Left colon (tissue), 2 donors: ENCODE measurements around the gene ACOXL. TPM values are rescaled to one million over a fixed set of nuclear protein-coding genes. Genes with fewer than 3 reads are reported as not detected.

Experiments used
- ATAC-seq: fragments of 200-7000 bp; cut with Tn5 transposase; one replicate; pipeline ENCODE4 v1.9.1; 2020; ENCODE audit warnings: mild to moderate bottlenecking, moderate library complexity
- DNase-seq, 2 donors: peaks; one replicate each; pipeline ENCODE4 v3.0.0-alpha.2; 2020
- intact Hi-C, 2 donors: fragments of 100-400 bp; cut with DNase I in 1 of 2; cut with micrococcal nuclease in 1 of 2; formaldehyde crosslinking; loops; one replicate each; pipeline versions ENCODE4 v1.11.2 to v1.14.0; 2022; cut with DNase I, micrococcal nuclease
- total RNA-seq, 2 donors: library from RNA; stranded (reverse); fragmentation: NEBNext Ultra II Directional; extraction: Animal tissue kit (Norgen Biotek cat#: 25700); gene quantifications; one replicate each; pipeline ENCODE4 v1.2.1, GENCODE V29; 2021
- donor health status: DM: no; HTN: no; CAD: no.
- donor health status: DM: yes; HTN: yes; CAD: no.

Gene ACOXL
- total RNA-seq, 2 donors from 2014 or later, result 0.42 to 0.82 TPM

DNA sequence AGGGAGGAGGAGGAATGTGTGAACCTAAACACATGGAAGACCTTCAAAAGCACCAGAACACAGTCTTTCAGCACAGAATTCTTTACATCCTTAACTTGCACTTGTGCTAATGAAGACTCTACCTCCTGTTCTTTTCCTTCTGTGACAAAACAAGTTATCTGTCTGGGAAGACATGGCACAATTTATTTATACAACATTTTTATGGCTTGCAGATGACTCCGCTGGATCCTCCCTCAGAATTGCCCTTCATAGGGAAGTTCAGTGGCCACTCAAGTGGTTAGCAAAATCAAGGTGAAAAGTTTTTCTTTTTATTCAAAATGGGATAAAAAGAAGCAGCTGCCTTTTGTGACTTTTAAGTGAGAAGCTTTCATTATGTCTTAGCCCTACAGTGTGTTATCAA lies 409.7 kb downstream of the ACOXL start:
- DNase-seq (no peak), ATAC-seq (peak; percentile 70)
- intact Hi-C loops, result no loop called here

DNA sequence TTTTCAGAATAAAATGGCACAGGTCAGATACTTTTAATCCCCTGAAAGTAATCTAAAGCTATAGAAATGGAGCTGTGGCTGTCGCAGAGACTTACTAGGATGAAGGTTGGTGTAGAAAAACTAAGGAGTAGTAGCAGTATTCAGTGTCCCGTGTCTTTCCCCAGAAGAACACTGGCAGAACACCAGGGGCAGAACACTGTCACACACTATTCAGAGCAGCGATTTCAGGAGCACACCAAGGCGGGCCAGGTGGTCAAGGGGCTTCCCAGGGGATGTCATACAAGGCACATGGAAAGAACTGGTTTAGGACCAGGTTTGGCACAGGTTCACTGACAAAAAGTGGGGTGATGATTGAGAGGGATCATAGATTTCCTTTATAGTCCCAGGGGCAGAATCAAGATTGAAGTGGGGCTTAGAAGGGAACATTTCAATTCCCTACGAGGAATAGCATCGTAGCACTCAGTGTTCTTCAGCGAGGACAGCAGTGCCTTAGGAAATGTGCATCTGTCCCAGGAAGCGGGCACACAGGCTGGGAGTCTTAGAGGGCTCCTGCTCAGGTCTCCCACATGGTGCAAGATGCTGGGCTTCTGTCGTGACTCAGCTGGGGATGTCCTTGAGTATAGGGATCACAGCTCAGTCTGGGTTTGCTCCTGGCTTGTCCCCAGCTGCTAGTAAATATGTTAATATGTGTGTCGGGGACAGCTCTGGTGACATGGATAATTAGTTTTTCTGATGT lies 410.9 kb downstream of the ACOXL start:
- intact Hi-C loops, result no loop called here
- ATAC-seq (no peak), DNase-seq (no peak)

DNA sequence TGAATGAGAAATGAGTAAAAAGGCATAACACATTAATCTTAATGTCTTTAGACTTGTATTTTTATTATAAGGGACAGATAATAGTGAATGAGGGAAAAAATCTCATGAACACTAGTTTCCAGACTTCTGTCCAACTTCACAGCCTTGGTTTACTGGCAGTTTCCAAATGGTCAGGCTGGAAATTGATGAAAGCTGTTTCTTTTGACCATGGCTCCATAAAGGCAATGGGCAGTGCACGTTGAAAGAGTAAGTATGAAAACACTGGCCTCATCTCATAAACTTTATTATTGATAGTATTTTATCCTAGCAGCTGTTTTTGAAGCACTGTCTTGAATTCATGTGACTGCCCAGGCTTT lies 411.4 kb downstream of the ACOXL start:
- ATAC-seq, result no peak
- DNase-seq, result no peak
- intact Hi-C loops, result no loop called here

DNA sequence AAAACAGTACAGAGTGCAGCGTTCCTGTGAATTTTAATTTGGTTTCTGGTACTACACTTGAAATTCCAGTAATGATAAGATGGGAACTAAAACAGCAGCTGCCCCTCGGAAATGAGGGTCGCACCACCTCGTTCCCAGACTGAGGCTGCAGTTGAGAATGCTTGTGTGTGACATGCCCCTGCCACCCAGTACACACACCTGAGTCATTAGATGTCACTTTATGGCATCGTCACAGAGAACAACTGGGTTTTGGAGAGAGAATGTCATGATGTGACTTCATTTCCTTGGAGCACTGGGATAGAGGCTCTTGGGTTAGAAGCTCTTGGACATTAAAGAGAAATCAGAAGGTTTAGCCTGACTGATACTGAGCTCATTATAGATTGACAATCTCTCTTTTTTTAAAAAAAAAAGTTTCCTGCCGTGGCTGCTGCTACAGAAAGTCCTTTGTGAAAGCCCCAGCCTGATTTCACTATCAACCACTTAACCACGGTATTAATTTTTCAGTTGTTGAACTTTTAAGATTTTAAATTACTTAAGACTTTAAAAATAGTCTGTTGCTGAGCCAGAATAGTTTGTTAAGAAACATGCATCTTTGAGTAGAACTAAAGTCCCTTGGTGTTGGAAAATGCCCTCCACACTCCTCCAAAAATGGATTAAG lies 412.9 kb downstream of the ACOXL start:
- intact Hi-C loops, result no loop called here
- ATAC-seq (no peak), DNase-seq (no peak)

DNA sequence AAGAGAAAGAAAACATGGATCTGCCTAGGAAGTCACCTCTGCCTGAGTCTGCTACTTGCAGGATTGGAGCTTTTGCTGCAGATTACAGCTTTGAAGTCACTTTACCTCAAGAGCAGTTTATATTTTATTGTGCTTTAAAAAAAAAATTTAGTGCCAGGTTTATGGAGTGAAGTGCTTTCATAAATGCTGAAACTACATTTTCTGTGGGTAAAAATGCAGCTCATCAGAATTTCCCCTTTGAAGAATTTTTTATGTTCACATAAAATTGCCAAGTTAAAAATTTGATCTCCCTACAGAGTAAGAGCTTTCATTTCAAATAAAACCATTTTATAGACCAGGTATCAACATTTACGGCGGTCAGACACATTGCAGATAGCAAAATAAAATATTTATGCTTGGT lies 413.6 kb downstream of the ACOXL start:
- DNase-seq (no peak), ATAC-seq (peak; percentile 32)
- intact Hi-C loops, result no loop called here

DNA sequence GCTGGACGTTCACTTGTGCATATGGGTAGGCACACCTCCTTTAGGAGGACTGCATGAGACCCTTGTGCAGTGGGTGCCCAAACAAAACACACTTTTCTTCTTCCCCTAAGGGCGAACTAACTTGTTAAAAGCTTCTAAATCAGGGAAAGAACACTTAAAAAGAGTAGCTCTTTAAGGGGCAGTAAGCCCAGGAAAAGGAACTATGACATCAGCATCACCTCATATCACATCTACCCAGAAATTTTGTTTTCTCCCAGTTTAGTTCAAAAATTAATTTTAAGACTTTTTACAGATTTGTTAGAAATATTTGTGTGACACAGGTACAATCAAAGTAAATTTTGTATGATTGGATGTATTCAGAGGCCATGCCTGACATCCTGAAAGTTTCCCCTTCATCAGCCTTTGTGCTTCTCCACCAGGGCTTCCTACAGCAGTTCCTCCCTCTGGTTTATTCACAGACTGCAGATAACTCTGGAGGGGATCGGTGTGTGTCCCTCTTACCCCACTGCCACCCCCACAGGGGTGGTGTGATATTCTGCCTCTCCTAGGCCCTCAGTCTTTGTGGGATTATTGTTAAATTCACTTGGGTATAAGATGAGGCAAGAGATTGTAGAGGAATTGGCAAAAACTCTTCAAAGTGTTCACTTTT lies 416.0 kb downstream of the ACOXL start:
- intact Hi-C loops, result no loop called here
- no peak for DNase-seq
- ATAC-seq, result no peak

DNA sequence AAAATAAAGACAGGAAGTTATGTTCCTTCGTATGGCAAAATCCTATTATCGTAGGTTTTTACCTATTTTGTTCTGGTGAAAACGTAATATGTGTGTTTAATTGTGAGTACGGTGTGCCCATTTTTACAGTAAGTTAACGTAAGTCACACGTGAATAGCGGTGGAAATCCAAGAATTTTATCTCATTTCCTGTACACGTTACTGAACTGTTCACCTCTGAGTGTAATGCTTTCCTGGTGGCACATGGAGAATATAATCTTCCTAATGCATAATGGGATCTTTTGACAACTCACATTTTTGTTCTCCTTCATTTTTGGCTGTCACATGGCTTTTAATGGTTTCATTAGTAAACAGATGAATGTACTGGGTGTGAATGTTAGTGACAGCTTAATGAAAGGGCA lies 416.6 kb downstream of the ACOXL start:
- intact Hi-C loops, result no loop called here
- DNase-seq, result no peak
- ATAC-seq, result no peak

DNA sequence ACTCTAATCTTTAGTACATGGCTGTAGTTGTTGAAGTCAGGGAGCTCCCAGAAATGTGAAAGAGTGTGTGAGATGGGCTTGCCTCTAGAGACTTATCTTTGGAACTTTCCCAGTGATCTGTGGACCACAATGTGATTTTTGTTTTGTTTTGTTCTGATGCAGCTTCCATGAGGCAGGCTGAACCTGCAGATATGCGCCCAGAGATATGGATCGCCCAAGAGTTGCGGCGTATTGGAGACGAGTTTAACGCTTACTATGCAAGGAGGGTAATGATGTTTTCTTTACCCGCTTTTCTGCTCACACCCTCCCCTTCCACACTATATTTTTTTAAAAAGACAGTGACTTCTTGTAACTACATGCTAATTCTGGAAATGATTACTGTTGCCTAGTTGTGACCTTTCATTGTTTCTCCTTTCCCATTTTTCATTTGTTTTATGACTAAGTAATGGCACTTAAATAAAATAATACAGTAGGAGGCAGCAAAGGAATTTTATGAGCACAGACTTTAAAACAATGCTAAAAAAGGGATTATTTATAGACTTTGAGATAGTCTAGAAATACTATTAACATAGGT lies 417.6 kb downstream of the ACOXL start:
- DNase-seq, result no peak
- intact Hi-C loops, result no loop called here
- ATAC-seq, result no peak

DNA sequence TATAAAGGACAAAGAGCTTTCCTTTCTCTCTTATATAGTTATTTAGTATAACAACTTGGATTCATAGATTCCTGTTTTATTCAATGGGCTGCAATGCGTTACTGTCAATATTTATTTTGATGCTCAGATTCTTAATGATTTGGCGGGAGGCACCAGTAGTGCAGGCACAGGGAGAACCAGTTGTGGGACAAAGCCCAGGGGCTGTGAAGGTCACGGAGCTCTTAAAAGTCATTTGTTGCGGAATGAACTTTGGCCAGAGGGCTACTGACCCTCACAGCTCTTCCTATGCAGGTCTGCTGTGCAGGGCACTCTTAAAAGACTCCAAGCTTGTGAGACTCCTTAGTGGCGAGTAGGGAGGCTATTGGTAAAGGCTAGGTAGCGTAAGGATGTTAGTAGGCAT lies 422.4 kb downstream of the ACOXL start:
- DNase-seq, result no peak
- ATAC-seq, result no peak
- intact Hi-C loops, result no loop called here

DNA sequence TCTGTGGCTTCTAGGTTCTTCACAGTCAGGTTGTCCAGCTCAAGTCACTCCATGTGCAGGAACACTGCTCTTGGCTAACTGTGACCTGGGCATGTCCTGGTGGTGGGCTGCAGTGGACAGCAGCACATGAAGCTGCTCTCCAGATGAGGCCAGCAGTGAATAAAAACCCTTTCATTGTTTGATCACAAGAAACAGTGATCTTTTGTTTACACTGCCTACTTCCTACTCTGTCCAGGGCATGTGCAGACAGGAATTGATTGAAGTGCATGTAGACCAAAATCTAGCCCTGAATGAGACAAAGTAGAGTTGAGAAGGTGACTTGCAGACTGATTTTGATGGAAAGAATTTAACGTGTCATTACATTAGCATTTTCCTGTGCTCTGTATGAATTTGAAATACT lies 423.2 kb downstream of the ACOXL start:
- intact Hi-C loops, result no loop called here
- no peak for DNase-seq
- peak; percentile 44 for ATAC-seq

DNA sequence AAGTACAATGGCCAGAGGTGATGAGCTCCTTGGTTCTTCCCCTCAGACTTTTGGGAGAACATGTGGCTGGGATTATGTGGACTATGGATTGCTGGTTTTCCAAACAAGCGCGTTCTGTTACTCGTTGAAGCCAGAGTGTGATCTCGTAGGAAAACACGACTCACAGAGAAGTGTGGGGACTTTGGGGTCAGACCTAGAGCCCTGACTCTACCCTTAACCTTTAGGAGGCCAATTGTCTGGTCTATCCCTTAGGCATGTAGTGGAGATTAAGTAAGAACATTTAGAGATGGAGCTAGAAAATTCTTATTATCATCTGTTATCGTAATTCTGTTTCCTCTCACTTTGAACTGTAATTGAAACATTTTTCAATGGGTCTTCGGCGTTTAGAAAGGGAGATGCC lies 424.2 kb downstream of the ACOXL start:
- ATAC-seq (no peak), DNase-seq (no peak)
- intact Hi-C loops, result no loop called here

DNA sequence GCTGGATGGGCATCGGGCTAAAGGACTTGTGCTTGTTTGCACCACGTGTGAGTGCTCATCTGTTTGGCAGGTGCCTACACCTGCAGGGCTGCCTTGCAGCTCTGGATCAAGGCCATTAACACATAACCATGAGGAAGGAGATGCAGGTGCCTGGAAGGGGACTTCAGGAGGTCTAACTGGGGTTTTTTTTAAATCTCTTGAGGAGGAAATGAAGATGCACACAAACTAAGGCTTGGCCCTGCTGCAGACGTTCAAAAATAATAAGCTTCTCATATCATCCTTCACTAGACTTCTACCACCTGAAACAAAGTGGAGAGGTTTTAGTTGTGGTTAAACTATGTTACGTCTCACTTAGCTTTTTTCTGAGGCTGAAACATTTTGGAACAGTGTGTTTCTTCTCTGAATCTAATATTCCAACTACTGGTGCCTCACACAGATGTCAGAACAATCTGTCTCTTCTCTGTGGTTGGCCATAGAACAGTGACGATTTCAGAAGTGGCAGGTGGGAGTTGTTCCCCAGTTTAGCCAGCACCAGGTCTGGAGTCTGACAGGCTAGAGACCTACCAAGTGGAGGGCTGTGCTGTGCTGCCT lies 424.8 kb downstream of the ACOXL start:
- DNase-seq, result no peak
- intact Hi-C loops, result no loop called here
- no peak for ATAC-seq

DNA sequence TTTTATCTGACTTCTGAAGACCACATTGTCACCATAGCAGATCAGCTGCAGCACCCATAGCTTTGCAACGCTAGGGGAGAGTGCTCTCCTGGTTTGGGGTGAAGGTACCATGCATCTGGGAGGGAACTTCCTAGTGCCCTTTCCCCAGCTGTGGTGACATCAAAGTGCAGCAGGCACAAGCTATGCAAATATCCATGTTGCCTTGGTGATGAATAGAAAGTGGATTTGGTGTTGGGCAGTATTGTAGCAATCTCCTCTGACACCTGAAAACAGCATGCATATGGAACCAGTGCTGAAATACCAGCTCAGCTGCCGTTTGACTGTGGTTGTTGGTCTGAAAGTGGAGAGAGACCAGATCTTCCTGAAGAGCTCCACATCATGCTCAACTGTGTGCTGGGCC lies 425.4 kb downstream of the ACOXL start:
- ATAC-seq, result no peak
- DNase-seq, result no peak
- intact Hi-C loops, result no loop called here

DNA sequence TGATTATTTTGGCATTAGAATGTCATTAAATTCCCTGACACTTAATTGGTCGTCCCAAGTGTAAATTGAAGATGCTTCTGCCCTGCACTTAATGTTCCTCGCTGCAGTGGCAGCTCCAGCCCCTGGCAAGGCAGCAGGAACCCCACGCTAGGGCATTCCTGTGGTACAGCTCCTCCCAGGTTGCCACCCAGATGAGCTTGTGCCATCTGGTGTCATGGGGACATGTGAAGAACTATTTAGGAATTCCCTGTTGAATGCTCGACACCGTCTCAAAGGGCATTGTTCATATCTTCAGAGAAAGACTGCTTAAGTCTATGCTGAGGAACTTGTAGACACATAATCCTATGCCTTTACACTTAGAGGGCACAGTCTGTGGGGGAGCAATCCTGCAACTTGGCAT lies 427.3 kb downstream of the ACOXL start:
- no peak for ATAC-seq
- intact Hi-C loops, result no loop called here
- no peak for DNase-seq

DNA sequence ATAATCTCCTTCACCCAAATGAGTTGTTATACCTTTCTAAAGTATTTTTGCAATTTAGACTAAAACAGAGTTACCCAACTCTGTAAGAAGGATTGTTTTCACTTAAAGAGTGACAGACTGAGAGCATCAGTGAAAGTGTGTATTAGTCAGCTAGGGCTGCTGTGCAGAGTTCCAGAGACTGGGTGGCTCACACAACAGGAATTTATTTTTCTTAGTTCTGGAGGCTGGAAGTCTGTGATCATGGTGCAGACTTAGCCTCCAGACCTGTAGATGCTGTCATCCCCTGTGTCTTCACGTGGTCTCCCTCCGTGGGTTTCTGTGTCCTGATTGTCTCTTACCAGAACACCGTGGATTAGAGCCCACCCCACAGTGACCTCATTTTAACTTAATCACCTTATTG lies 428.4 kb downstream of the ACOXL start:
- ATAC-seq (no peak), DNase-seq (no peak)
- intact Hi-C loops, result no loop called here

DNA sequence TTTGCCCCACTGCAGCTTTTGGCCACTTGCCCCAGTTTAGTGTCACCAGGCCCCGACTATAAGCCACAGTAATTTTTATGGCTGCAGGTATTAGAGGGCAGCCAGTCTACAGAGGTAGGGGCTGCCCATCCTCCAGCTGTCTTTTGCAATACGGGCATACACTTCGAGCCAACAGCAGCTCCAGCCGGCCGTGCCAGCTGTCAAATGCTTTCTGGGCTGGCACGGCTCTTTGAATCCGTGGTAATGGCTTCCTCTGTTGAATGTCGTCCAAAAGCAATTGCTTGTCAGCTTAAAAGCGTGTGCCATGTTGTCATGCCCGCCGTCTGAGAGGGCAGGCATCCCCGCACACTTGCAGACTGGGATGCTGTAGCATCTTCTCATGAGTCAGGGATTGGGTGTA lies 429.6 kb downstream of the ACOXL start:
- ATAC-seq, result peak; percentile 66
- intact Hi-C loops, result no loop called here
- DNase-seq, result no peak

DNA sequence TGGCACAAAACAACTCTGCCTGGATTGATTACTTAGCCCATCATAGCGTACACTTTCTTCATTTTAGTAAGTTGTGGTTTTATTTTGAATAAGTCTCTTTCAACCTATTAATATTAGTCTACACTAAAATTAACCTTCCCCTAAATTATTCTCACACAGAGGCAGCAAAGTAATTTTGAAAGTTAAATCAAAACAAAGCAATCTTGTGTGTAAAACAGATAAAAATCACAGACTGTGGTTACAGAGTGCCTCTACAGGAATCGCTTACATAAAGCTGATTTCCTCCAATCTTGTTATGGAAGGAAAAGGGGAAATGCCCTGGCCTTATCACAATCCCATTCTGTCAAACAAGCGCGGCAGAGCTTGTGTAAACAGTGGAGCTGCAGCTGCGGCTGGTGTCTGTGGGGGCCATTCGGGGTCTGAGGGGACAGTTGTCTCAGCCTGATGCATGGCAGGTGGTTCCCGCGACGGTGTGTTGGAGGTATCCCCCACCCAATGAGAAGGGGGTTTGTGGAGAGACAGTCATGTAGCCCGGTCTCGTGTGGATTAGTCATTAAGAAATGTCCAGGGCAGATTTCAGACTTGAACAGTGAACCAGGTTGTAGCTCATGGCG lies 430.5 kb downstream of the ACOXL start:
- peak; percentile 58 for ATAC-seq
- DNase-seq, result no peak
- intact Hi-C loops, result no loop called here

DNA sequence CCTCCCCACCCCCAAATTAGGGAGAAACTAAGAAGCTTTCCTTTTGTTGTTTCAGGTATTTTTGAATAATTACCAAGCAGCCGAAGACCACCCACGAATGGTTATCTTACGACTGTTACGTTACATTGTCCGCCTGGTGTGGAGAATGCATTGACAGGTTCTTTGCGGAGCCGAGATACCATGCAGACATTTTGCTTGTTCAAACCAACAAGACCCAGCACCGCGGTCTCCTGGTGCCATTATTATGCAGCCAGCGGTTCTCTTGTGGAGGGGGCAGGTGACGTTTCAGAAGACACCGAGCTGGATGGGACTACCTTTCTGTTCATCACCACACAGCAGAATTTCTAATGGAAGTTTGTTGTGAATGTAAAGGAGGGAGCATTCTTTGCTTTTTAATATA lies 431.7 kb downstream of the ACOXL start:
- ATAC-seq (no peak), DNase-seq (no peak)
- intact Hi-C loops, result no loop called here

DNA sequence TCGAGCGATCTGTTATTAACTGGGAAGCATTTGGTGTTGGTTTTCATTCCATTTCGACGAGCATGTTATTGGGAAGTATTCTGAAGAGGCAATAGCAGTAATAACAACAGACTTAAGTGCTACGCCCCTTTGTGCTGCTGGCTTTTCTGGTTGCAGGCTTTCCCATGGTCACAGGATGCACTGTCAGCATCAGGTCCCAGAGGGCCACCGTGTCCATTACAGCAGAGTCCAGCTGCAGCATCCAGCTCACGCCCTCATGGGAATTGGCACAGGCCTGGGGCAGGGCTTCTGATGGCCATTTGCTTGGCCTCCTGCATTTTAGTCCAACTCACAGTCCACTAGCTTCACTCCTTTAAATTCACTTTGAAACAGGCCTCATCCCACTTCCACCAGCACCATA lies 432.7 kb downstream of the ACOXL start:
- DNase-seq, result no peak

More for the DNA sequence above, 432.7 kb downstream of the ACOXL start:
- intact Hi-C loops, result no loop called here
- ATAC-seq, result no peak
